ENCODE results near the gene GLYATL1B.
"Not testable (repeated sequence)": the region's sequence is repeated elsewhere in the genome, so short reads cannot be mapped to it uniquely, and the experiment has no call there.

The GLYATL1B gene

GRCh38 chr11:59097113-59097708 lies 11.1 kb downstream of the GLYATL1B start:
- DNase-seq = no peak

- not testable (repeated sequence) for DNase-seq
Measured at GRCh38 chr11:59097938-59098337, 11.8 kb downstream of the GLYATL1B start.

GRCh38 chr11:59102259-59102765 lies 16.2 kb downstream of the GLYATL1B start:
- no peak for DNase-seq

GRCh38 chr11:59106363-59107336 lies 20.5 kb downstream of the GLYATL1B start, which contains the start of gene FAM111B:
Gene FAM111B (plus strand): TSS chr11:59107237. CDS start chr11:59109626, 2,389 bp downstream.
- peak; percentile 78 for DNase-seq

- DNase-seq = not testable (repeated sequence)
Measured at GRCh38 chr11:59107721-59108120, 21.6 kb downstream of the GLYATL1B start.

GRCh38 chr11:59112494-59112893 lies 26.4 kb downstream of the GLYATL1B start:
- DNase-seq = no peak

- no peak for DNase-seq
Measured at GRCh38 chr11:59114344-59114743, 28.2 kb downstream of the GLYATL1B start.

- DNase-seq = no peak
Measured at GRCh38 chr11:59115553-59115952, 29.4 kb downstream of the GLYATL1B start.

GRCh38 chr11:59117774-59118173 lies 31.7 kb downstream of the GLYATL1B start:
- no peak for DNase-seq

GRCh38 chr11:59119826-59120225 lies 33.7 kb downstream of the GLYATL1B start:
- DNase-seq = no peak

GRCh38 chr11:59135648-59136461 lies 49.7 kb downstream of the GLYATL1B start:
- peak; percentile 70 for DNase-seq

- not testable (repeated sequence) for DNase-seq
Measured at GRCh38 chr11:59136551-59136950, 50.4 kb downstream of the GLYATL1B start.

GRCh38 chr11:59137190-59137589 lies 51.1 kb downstream of the GLYATL1B start:
- DNase-seq = no peak

- no peak for DNase-seq
Measured at GRCh38 chr11:59138643-59139042, 52.5 kb downstream of the GLYATL1B start.

- DNase-seq = no peak
Measured at GRCh38 chr11:59141191-59141590, 55.1 kb downstream of the GLYATL1B start.

GRCh38 chr11:59141673-59142460 lies 55.8 kb downstream of the GLYATL1B start:
- DNase-seq = no peak

- peak; percentile 70 for DNase-seq
Measured at GRCh38 chr11:59142530-59143507, 56.7 kb downstream of the GLYATL1B start, which contains the start of gene FAM111A. Gene FAM111A (plus strand): TSS chr11:59142856. CDS start chr11:59148873, 6,017 bp downstream.

- DNase-seq = no peak
Measured at GRCh38 chr11:59144096-59144495, 58.0 kb downstream of the GLYATL1B start.

All from T1000 (cell line).